Breast epithelium (tissue), 4 donors: Measurements from ENCODE around the gene TSPAN11. TPM values are rescaled to one million over a fixed set of nuclear protein-coding genes. Genes with fewer than 3 reads are reported as not detected.

Experiments used
- DNase-seq, 2 donors: peaks; one replicate each; pipeline ENCODE4 v3.0.0-alpha.2; 2019; ENCODE audit warnings: low spot score in 2 of 2
- H3K27ac ChIP-seq, 2 donors: fragments of 200-600 bp; sonication (generic) in 1 of 2; one replicate each; pipeline ENCODE4 v1.5.1; 2016 to 2019; ENCODE audit warnings: mild to moderate bottlenecking in 1 of 2
- H3K27me3 ChIP-seq, 2 donors: fragments of 200-600 bp; sonication (generic) in 1 of 2; one replicate each; pipeline versions ENCODE4 v1.5.1 to v1.6.0; 2017 to 2019; ENCODE audit warnings: control low read depth in 1 of 2, mild to moderate bottlenecking in 1 of 2
- H3K36me3 ChIP-seq: fragments of 200-600 bp; one replicate; pipeline ENCODE4 v1.5.1; 2019
- H3K4me1 ChIP-seq, 2 donors: fragments of 200-600 bp; sonication (generic); one replicate each; pipeline ENCODE4 v1.5.1; 2016 to 2019; ENCODE audit warnings: control low read depth in 1 of 2
- H3K4me3 ChIP-seq, 3 donors: fragments of 200-600 bp; sonication (generic); 1 replicate in 2 of 3; 2 replicates in 1 of 3; pipeline ENCODE4 v1.5.1; 2016 to 2019; ENCODE audit warnings: mild to moderate bottlenecking in 3 of 3, moderate library complexity in 2 of 3
- H3K9me3 ChIP-seq, 2 donors: fragments of 200-600 bp; sonication (generic) in 1 of 2; one replicate each; pipeline ENCODE4 v1.5.1; 2016 to 2019; ENCODE audit warnings: control low read depth in 1 of 2
- CTCF ChIP-seq, 3 donors: fragments of 450-650 bp; IDR thresholded peaks; one replicate each; pipeline ENCODE4 v1.5.1; 2016 to 2017; ENCODE audit warnings: antibody characterized with exemption in 3 of 3, mild to moderate bottlenecking in 3 of 3, moderate library complexity in 3 of 3
- POLR2A ChIP-seq: fragments of 450-650 bp; IDR thresholded peaks from one replicate; pipeline ENCODE4 v1.6.1; 2016; ENCODE audit warnings: antibody characterized with exemption, mild to moderate bottlenecking, moderate library complexity
- POLR2AphosphoS5 ChIP-seq, 3 donors: sonication (generic); formaldehyde crosslinking; IDR thresholded peaks; one replicate each; pipeline ENCODE4 v1.6.1; 2017; ENCODE audit warnings: antibody characterized with exemption in 3 of 3
- intact Hi-C: fragments of 100-400 bp; cut with DNase I; formaldehyde crosslinking; loops from one replicate; pipeline ENCODE4 v1.15.1; 2023; ENCODE audit warnings: low total_unique reads
- total RNA-seq, 3 donors: library from RNA; depleted of rRNA; stranded (reverse); fragments of >200 nt; gene quantifications; one replicate each; pipeline ENCODE4 v1.1.0, GENCODE V29; 2016

Gene TSPAN11
- total RNA-seq, 3 donors from 2014 or later, result 0.48 to 1.3 (median 0.73) TPM

GRCh38 chr12:31001581-31002360, 75.2 kb downstream of the TSPAN11 start:
- Histone ChIP-seq H3K27me3 (no peaks in the 10 kb centered on the region), H3K36me3 (no peaks in the 10 kb centered on the region), H3K27ac (no peak overlapping the region), H3K4me3 (no peak overlapping the region), H3K9me3 (no peaks in the 10 kb centered on the region), H3K4me1 (no peaks in the 10 kb centered on the region)
- intact Hi-C loops, result no loop called here
- TF ChIP-seq POLR2A (no peak), POLR2AphosphoS5 (IDR thresholded peaks at IDR 0.05) (no peak), CTCF (IDR thresholded peaks at IDR 0.05) (no peak)
- DNase-seq, result peak in 1 of 2 donors; percentile 31

- no peak overlapping the region for H3K27ac ChIP-seq
- no peaks in the 10 kb centered on the region for H3K4me1 ChIP-seq
- intact Hi-C loops, result no loop called here
- DNase-seq, result peak in 1 of 2 donors; percentile 34
- no peaks in the 10 kb centered on the region for H3K36me3 ChIP-seq
- no peaks in the 10 kb centered on the region for H3K9me3 ChIP-seq
- H3K4me3 ChIP-seq, result no peak overlapping the region
- H3K27me3 ChIP-seq, result no peaks in the 10 kb centered on the region
- TF ChIP-seq CTCF (IDR thresholded peaks at IDR 0.05), result no peak
- TF ChIP-seq POLR2AphosphoS5 (IDR thresholded peaks at IDR 0.05), result no peak
- no peak for TF ChIP-seq POLR2A
Observed at GRCh38 chr12:31002361-31002725, 75.8 kb downstream of the TSPAN11 start.

DNA sequence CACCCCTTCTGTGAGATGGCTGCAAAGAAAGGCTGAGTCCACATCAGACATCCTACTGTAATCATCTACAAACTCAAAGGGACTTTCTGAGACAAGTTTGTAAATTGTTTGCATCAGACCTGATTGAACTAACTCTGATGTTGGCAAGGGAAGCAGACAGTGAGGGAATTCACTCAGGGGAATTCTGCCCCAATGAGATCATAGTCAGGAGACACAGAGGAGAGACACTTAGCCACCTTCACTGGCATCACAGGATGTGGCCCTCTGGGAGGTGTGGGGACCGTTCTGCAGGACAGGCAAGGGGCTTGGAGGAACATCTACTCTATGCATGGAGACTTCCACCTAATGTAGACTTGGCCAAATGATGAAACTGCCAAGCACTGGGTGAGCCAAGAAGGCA, 76.5 kb downstream of the TSPAN11 start:
- no peaks in the 10 kb centered on the region for H3K36me3 ChIP-seq
- no peaks in the 10 kb centered on the region for H3K9me3 ChIP-seq
- no peak for TF ChIP-seq POLR2AphosphoS5 (IDR thresholded peaks at IDR 0.05)
- TF ChIP-seq POLR2A, result no peak
- no peak for TF ChIP-seq CTCF (IDR thresholded peaks at IDR 0.05)
- H3K4me1 ChIP-seq, result no peaks in the 10 kb centered on the region
- H3K27ac ChIP-seq, result no peak overlapping the region
- H3K4me3 ChIP-seq, result no peak overlapping the region
- no peaks in the 10 kb centered on the region for H3K27me3 ChIP-seq
- DNase-seq, result no peak
- intact Hi-C loops, result no loop called here

GRCh38 chr12:31003861-31004640, 77.5 kb downstream of the TSPAN11 start:
- H3K36me3 ChIP-seq, result no peaks in the 10 kb centered on the region
- no peak overlapping the region for H3K4me3 ChIP-seq
- no peak for DNase-seq
- H3K27me3 ChIP-seq, result no peaks in the 10 kb centered on the region
- no peak overlapping the region for H3K27ac ChIP-seq
- intact Hi-C loops, result no loop called here
- no peaks in the 10 kb centered on the region for H3K9me3 ChIP-seq
- no peaks in the 10 kb centered on the region for H3K4me1 ChIP-seq
- TF ChIP-seq CTCF (IDR thresholded peaks at IDR 0.05), result no peak
- TF ChIP-seq POLR2A, result no peak
- no peak for TF ChIP-seq POLR2AphosphoS5 (IDR thresholded peaks at IDR 0.05)

DNA sequence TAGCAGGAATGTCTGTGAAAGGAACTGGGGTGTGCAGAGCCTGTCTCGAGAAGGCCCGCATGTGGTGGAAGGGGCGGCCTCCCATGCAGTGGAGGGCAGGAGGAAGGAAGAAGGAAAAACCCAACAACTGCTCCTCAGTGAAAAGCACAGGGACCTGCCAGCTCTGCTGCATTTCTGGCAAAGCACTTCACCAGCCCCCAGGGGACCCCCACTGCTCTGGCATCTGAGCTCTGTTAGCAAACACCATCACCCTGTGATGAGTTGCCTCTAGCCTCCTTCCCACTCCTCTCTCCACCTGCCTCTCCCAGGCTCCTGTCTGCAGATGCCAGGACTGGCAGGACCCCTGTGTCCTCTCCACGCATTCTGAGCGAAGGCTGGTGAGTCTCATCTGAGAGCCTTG, 78.1 kb downstream of the TSPAN11 start:
- H3K4me1 ChIP-seq, result no peaks in the 10 kb centered on the region
- DNase-seq, result no peak
- no peaks in the 10 kb centered on the region for H3K36me3 ChIP-seq
- no peaks in the 10 kb centered on the region for H3K9me3 ChIP-seq
- H3K27me3 ChIP-seq, result no peaks in the 10 kb centered on the region
- TF ChIP-seq CTCF (IDR thresholded peaks at IDR 0.05) (no peak), POLR2AphosphoS5 (IDR thresholded peaks at IDR 0.05) (no peak), POLR2A (no peak)
- no peak overlapping the region for H3K4me3 ChIP-seq
- H3K27ac ChIP-seq, result no peak overlapping the region
- intact Hi-C loops, result no loop called here
